NCI-H460 (cell line): Measurements from ENCODE around the gene PIN1. TPM values are rescaled to one million over a fixed set of nuclear protein-coding genes. Genes with fewer than 3 reads are reported as not detected.
"Not testable (repeated sequence)": the region's sequence is repeated elsewhere in the genome, so short reads cannot be mapped to it uniquely, and the experiment has no call there.

ENCODE experiments used
- DNase-seq: peaks from one replicate; pipeline ENCODE4 v3.0.0-alpha.2; 2016; ENCODE audit warnings: low read depth; ENCODE audit errors: extremely low read depth
- total RNA-seq: library from RNA; depleted of rRNA; stranded (reverse); fragments of >200 nt; shearing (Covaris generic); gene quantifications from 2 replicates; pipeline ENCODE4 v1.2.3, GENCODE V29; 2014

PIN1 gene
- total RNA-seq, 1 experiment from 2014 or later = 64.6 TPM

- no peak for DNase-seq
These were observed 16.9 kb upstream of the PIN1 start for GRCh38 chr19:9818175-9818733.

- DNase-seq = peak; percentile 98
These were observed 16.2 kb upstream of the PIN1 start, which contains the start of gene FBXL12 for GRCh38 chr19:9818734-9819595. TSS of gene FBXL12 (minus strand) at chr19:9819079. CDS start at chr19:9818813, 266 bp downstream.

GRCh38 chr19:9819596-9819909, 15.6 kb upstream of the PIN1 start:
- no peak for DNase-seq

- not testable (repeated sequence) for DNase-seq
These were observed 15.1 kb upstream of the PIN1 start for GRCh38 chr19:9820034-9820433.

- DNase-seq = no peak
These were observed 11.3 kb upstream of the PIN1 start for GRCh38 chr19:9823816-9824215.

- DNase-seq = peak; percentile 78
These were observed 7.6 kb upstream of the PIN1 start, which contains the start of gene UBL5 for GRCh38 chr19:9827289-9828238. TSS of gene UBL5 (plus strand) at chr19:9827918. CDS start at chr19:9828338, 420 bp downstream.

- no peak for DNase-seq
These were observed 6.5 kb upstream of the PIN1 start for GRCh38 chr19:9828551-9829063.

- no peak for DNase-seq
These were observed 802 bp upstream of the PIN1 start for GRCh38 chr19:9834307-9834725.

GRCh38 chr19:9835507-9835949, 410 bp downstream of the PIN1 start:
- no peak for DNase-seq

- DNase-seq = no peak
These were observed 903 bp downstream of the PIN1 start for GRCh38 chr19:9836021-9836420.

- no peak for DNase-seq
These were observed 3.2 kb downstream of the PIN1 start for GRCh38 chr19:9838324-9838723.

GRCh38 chr19:9839415-9839814, 4.3 kb downstream of the PIN1 start:
- DNase-seq = no peak

- DNase-seq = no peak
These were observed 7.9 kb downstream of the PIN1 start for GRCh38 chr19:9842834-9843625.

- DNase-seq = not testable (repeated sequence)
These were observed 8.6 kb downstream of the PIN1 start for GRCh38 chr19:9843626-9844273.

- DNase-seq = peak; percentile 44
These were observed 12.1 kb downstream of the PIN1 start for GRCh38 chr19:9847087-9847671.

GRCh38 chr19:9848060-9848459, 12.9 kb downstream of the PIN1 start:
- DNase-seq = no peak

GRCh38 chr19:9848762-9849161, 13.6 kb downstream of the PIN1 start:
- no peak for DNase-seq

GRCh38 chr19:9849791-9850190, 14.7 kb downstream of the PIN1 start:
- no peak for DNase-seq
